Choroid plexus epithelial cell (primary cell): ENCODE results near the gene ACO2.

Source experiments
- DNase-seq: peaks from one replicate; pipeline ENCODE4 v3.0.0-alpha.2; 2010; ENCODE audit warnings: low read depth
- H3K4me3 ChIP-seq: 2 replicates; pipeline ENCODE4 v1.5.1; 2011; ENCODE audit warnings: low read depth, mild to moderate bottlenecking, control low read depth, low read length, moderate library complexity
- TF ChIP-seq, protein P1 (sequence below): conservative IDR thresholded peaks from 2 replicates; pipeline ENCODE4 v1.5.1; 2011; ENCODE audit warnings: low read depth, mild to moderate bottlenecking, control low read depth, inconsistent platforms, low read length, moderate library complexity

ACO2 gene

GRCh38 chr22:41524251-41524661, 55.3 kb downstream of the ACO2 start:
- no peak overlapping the region for H3K4me3 ChIP-seq
- DNase-seq: peak; percentile 81
- TF ChIP-seq, protein P1, sequence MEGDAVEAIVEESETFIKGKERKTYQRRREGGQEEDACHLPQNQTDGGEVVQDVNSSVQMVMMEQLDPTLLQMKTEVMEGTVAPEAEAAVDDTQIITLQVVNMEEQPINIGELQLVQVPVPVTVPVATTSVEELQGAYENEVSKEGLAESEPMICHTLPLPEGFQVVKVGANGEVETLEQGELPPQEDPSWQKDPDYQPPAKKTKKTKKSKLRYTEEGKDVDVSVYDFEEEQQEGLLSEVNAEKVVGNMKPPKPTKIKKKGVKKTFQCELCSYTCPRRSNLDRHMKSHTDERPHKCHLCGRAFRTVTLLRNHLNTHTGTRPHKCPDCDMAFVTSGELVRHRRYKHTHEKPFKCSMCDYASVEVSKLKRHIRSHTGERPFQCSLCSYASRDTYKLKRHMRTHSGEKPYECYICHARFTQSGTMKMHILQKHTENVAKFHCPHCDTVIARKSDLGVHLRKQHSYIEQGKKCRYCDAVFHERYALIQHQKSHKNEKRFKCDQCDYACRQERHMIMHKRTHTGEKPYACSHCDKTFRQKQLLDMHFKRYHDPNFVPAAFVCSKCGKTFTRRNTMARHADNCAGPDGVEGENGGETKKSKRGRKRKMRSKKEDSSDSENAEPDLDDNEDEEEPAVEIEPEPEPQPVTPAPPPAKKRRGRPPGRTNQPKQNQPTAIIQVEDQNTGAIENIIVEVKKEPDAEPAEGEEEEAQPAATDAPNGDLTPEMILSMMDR: no peak

- H3K4me3 ChIP-seq: no peak overlapping the region
- DNase-seq: peak; percentile 57
- TF ChIP-seq, protein P1: peak; percentile 9
These were observed 56.0 kb downstream of the ACO2 start for GRCh38 chr22:41524809-41525449.

GRCh38 chr22:41525450-41526225, 56.7 kb downstream of the ACO2 start:
- no peak overlapping the region for H3K4me3 ChIP-seq
- DNase-seq: no peak
- TF ChIP-seq, protein P1: no peak

- no peak overlapping the region for H3K4me3 ChIP-seq
- no peak for DNase-seq
- TF ChIP-seq, protein P1: no peak
These were observed 57.4 kb downstream of the ACO2 start for GRCh38 chr22:41526226-41526829.

DNA sequence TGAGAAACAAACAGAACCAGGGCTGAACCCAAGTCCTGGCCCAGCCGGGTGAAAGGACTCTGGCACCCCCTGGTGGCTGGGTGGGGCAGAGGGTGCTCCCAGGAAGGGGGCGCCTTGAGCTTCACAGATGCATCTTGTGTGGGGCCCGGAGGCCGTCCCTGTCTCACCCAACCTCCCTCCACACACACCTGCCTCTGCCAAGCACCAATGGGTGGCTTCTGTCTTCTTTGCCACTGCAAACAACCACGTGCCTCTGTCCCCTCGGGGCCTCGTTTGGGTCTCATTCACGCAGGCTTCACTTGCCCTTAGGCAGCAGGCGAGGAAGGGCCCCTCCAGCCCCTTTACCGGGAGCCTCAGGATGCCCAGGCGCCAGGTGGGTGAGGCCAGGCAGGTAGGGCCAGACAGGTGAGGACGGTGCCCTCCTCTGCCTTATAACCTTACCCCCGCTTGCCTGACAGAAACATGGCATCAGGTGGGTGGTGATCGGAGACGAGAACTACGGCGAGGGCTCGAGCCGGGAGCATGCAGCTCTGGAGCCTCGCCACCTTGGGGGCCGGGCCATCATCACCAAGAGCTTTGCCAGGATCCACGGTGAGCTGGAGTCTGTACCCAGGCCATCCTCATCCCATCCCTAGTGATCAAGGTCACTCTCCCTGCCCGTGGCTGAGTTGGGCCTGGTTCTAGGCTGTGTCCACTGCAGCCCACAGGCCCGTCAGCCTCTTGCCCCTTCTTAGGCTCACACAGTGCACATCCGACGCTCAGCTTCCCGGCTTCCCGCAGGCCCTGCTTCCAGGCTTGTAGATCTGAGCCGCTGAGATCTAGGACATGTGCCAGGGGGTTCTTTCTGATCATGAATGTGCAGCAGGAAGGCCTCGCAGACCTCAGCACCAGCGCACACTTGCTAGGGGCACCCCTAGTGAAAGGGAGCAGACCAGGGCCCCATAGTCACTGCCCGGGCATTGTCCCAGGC, 58.2 kb downstream of the ACO2 start:
- TF ChIP-seq, protein P1: peak; percentile 84
- no peak overlapping the region for H3K4me3 ChIP-seq
- peak; percentile 49 for DNase-seq

DNA sequence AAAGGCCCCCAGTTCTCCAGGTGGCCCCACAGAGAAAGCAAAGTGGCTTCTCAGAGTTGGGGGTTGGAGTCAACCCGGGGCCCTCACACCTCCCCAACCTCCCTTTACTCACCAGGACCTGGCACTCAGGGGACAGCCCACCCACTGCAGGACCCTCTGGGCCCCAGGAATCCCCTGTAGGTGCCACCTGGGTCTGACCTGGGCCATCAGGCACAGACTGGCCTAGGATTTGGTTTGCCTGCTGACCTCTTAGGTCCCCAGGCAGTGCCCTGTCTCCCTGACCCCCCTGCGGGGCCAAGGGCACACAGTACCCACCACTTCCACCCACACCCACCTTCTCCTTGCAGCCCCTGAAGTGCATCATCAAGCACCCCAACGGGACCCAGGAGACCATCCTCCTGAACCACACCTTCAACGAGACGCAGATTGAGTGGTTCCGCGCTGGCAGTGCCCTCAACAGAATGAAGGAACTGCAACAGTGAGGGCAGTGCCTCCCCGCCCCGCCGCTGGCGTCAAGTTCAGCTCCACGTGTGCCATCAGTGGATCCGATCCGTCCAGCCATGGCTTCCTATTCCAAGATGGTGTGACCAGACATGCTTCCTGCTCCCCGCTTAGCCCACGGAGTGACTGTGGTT, 59.3 kb downstream of the ACO2 start:
- no peak for DNase-seq
- no peak overlapping the region for H3K4me3 ChIP-seq
- TF ChIP-seq, protein P1: no peak
